ENCODE data around the gene C2orf42.
"Not testable (repeated sequence)": the region's sequence is repeated elsewhere in the genome, so short reads cannot be mapped to it uniquely, and the experiment has no call there.

C2orf42 gene

GRCh38 chr2:70104231-70105111, 86.3 kb downstream of the C2orf42 start:
- H3K4me3 ChIP-seq (ENCODE audit: low read length in 2 of 2), result peak overlapping the region in 1 of 2 donors; percentile 20
- peak overlapping the region in 1 of 2 donors; percentile 70 for H3K27ac ChIP-seq (ENCODE audit: low read depth in 2 of 2, low read length in 2 of 2)
- no peaks in the 10 kb centered on the region for H3K27me3 ChIP-seq (ENCODE audit: control insufficient read depth in 2 of 2, insufficient read depth in 2 of 2, low read length in 2 of 2)
- peak overlapping the region in 1 of 2 donors; percentile 60 for H3K9ac ChIP-seq (ENCODE audit: low read depth in 1 of 2, low read length in 2 of 2)
- peaks cover 15 to 21% of the 10 kb centered on the region in 2 donors for H3K4me1 ChIP-seq (ENCODE audit: control insufficient read depth in 2 of 2, insufficient read depth in 2 of 2, low read length in 2 of 2)
- H3K36me3 ChIP-seq (ENCODE audit: control insufficient read depth in 2 of 2, insufficient read depth in 2 of 2, low read length in 2 of 2), result no peaks in the 10 kb centered on the region
- H3K9me3 ChIP-seq (ENCODE audit: control insufficient read depth in 2 of 2, low read length in 2 of 2), result no peaks in the 10 kb centered on the region

- no peaks in the 10 kb centered on the region for H3K36me3 ChIP-seq (ENCODE audit: control insufficient read depth in 2 of 2, insufficient read depth in 2 of 2, low read length in 2 of 2)
- peak overlapping the region in 1 of 2 donors; percentile 5 for H3K4me3 ChIP-seq (ENCODE audit: low read length in 2 of 2)
- H3K27me3 ChIP-seq (ENCODE audit: control insufficient read depth in 2 of 2, insufficient read depth in 2 of 2, low read length in 2 of 2), result no peaks in the 10 kb centered on the region
- peaks cover 10 to 15% of the 10 kb centered on the region in 2 donors for H3K4me1 ChIP-seq (ENCODE audit: control insufficient read depth in 2 of 2, insufficient read depth in 2 of 2, low read length in 2 of 2)
- peak overlapping the region in 1 of 2 donors; percentile 60 for H3K9ac ChIP-seq (ENCODE audit: low read depth in 1 of 2, low read length in 2 of 2)
- peak overlapping the region in 1 of 2 donors; percentile 70 for H3K27ac ChIP-seq (ENCODE audit: low read depth in 2 of 2, low read length in 2 of 2)
- H3K9me3 ChIP-seq (ENCODE audit: control insufficient read depth in 2 of 2, low read length in 2 of 2), result no peaks in the 10 kb centered on the region
Measured at GRCh38 chr2:70103531-70104061, 87.2 kb downstream of the C2orf42 start.

GRCh38 chr2:70102323-70102905, 88.4 kb downstream of the C2orf42 start:
- H3K9ac ChIP-seq (ENCODE audit: low read depth in 1 of 2, low read length in 2 of 2); H3K27me3 ChIP-seq (ENCODE audit: control insufficient read depth in 2 of 2, insufficient read depth in 2 of 2, low read length in 2 of 2); H3K9me3 ChIP-seq (ENCODE audit: control insufficient read depth in 2 of 2, low read length in 2 of 2); H3K27ac ChIP-seq (ENCODE audit: low read depth in 2 of 2, low read length in 2 of 2); H3K36me3 ChIP-seq (ENCODE audit: control insufficient read depth in 2 of 2, insufficient read depth in 2 of 2, low read length in 2 of 2); H3K4me3 ChIP-seq (ENCODE audit: low read length in 2 of 2); H3K4me1 ChIP-seq (ENCODE audit: control insufficient read depth in 2 of 2, insufficient read depth in 2 of 2, low read length in 2 of 2): not testable (repeated sequence)

- not testable (repeated sequence) for H3K27me3 ChIP-seq (ENCODE audit: control insufficient read depth in 2 of 2, insufficient read depth in 2 of 2, low read length in 2 of 2); H3K36me3 ChIP-seq (ENCODE audit: control insufficient read depth in 2 of 2, insufficient read depth in 2 of 2, low read length in 2 of 2); H3K9me3 ChIP-seq (ENCODE audit: control insufficient read depth in 2 of 2, low read length in 2 of 2); H3K27ac ChIP-seq (ENCODE audit: low read depth in 2 of 2, low read length in 2 of 2); H3K4me1 ChIP-seq (ENCODE audit: control insufficient read depth in 2 of 2, insufficient read depth in 2 of 2, low read length in 2 of 2); H3K9ac ChIP-seq (ENCODE audit: low read depth in 1 of 2, low read length in 2 of 2); H3K4me3 ChIP-seq (ENCODE audit: low read length in 2 of 2)
Measured at GRCh38 chr2:70101686-70102085, 89.1 kb downstream of the C2orf42 start.

- H3K36me3 ChIP-seq (ENCODE audit: control insufficient read depth in 2 of 2, insufficient read depth in 2 of 2, low read length in 2 of 2), result no peaks in the 10 kb centered on the region
- no peak overlapping the region for H3K4me3 ChIP-seq (ENCODE audit: low read length in 2 of 2)
- no peaks in the 10 kb centered on the region for H3K27me3 ChIP-seq (ENCODE audit: control insufficient read depth in 2 of 2, insufficient read depth in 2 of 2, low read length in 2 of 2)
- H3K9me3 ChIP-seq (ENCODE audit: control insufficient read depth in 2 of 2, low read length in 2 of 2), result no peaks in the 10 kb centered on the region
- no peak overlapping the region for H3K27ac ChIP-seq (ENCODE audit: low read depth in 2 of 2, low read length in 2 of 2)
- H3K4me1 ChIP-seq (ENCODE audit: control insufficient read depth in 2 of 2, insufficient read depth in 2 of 2, low read length in 2 of 2), result peaks cover 0 to 7% of the 10 kb centered on the region in 2 donors
- H3K9ac ChIP-seq (ENCODE audit: low read depth in 1 of 2, low read length in 2 of 2), result no peak overlapping the region
Measured at GRCh38 chr2:70101174-70101573, 89.6 kb downstream of the C2orf42 start.

Measured in mucosa of rectum (tissue), 2 donors.